A673 (cell line): Measurements from ENCODE around the gene CHST6.

Source experiments
- EZH2 ChIP-seq: fragments of 200-600 bp; sonication (generic); IDR thresholded peaks from 2 replicates; pipeline ENCODE4 v1.6.1; 2017; ENCODE audit warnings: borderline replicate concordance, low read depth, mild to moderate bottlenecking, mixed read lengths, antibody characterized with exemption, low read length; ENCODE audit not compliant: poor library complexity, severe bottlenecking
- TF ChIP-seq, protein P1 (sequence below): fragments of 300-800, 200-600 bp; sonication (generic); conservative IDR thresholded peaks from 2 replicates; pipeline ENCODE4 v1.5.1; 2017; ENCODE audit warnings: low read depth, mild to moderate bottlenecking, antibody characterized with exemption, low read length, moderate library complexity, mixed read lengths

- TF ChIP-seq EZH2, result no peak
- TF ChIP-seq, protein P1, sequence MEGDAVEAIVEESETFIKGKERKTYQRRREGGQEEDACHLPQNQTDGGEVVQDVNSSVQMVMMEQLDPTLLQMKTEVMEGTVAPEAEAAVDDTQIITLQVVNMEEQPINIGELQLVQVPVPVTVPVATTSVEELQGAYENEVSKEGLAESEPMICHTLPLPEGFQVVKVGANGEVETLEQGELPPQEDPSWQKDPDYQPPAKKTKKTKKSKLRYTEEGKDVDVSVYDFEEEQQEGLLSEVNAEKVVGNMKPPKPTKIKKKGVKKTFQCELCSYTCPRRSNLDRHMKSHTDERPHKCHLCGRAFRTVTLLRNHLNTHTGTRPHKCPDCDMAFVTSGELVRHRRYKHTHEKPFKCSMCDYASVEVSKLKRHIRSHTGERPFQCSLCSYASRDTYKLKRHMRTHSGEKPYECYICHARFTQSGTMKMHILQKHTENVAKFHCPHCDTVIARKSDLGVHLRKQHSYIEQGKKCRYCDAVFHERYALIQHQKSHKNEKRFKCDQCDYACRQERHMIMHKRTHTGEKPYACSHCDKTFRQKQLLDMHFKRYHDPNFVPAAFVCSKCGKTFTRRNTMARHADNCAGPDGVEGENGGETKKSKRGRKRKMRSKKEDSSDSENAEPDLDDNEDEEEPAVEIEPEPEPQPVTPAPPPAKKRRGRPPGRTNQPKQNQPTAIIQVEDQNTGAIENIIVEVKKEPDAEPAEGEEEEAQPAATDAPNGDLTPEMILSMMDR, result no peak
These were observed 12.0 kb downstream of the CHST6 start for GRCh38 chr16:75483222-75483621.
